Fibroblast of villous mesenchyme (primary cell): ENCODE data around the gene BST2. TPM values are rescaled to one million over a fixed set of nuclear protein-coding genes. Genes with fewer than 3 reads are reported as not detected.

ENCODE experiments used
- DNase-seq: peaks from one replicate; pipeline ENCODE4 v3.0.0-alpha.2; 2010; ENCODE audit warnings: low read depth
- H3K4me3 ChIP-seq: 2 replicates; pipeline ENCODE4 v1.5.1; 2011; ENCODE audit warnings: low read depth, mild to moderate bottlenecking, low read length
- total RNA-seq: library from RNA; depleted of rRNA; stranded (reverse); fragments of >200 nt; gene quantifications from 2 replicates; pipeline ENCODE4 v1.2.3, GENCODE V29; 2012
- TF ChIP-seq, protein P1 (sequence below): IDR thresholded peaks from 2 replicates; pipeline ENCODE4 v1.5.1; 2012; ENCODE audit warnings: low read depth, mild to moderate bottlenecking, low read length; ENCODE audit not compliant: insufficient read depth

Gene BST2, protein sequence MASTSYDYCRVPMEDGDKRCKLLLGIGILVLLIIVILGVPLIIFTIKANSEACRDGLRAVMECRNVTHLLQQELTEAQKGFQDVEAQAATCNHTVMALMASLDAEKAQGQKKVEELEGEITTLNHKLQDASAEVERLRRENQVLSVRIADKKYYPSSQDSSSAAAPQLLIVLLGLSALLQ
- 2.6 and 7.8 TPM in 2 replicates for total RNA-seq

DNA sequence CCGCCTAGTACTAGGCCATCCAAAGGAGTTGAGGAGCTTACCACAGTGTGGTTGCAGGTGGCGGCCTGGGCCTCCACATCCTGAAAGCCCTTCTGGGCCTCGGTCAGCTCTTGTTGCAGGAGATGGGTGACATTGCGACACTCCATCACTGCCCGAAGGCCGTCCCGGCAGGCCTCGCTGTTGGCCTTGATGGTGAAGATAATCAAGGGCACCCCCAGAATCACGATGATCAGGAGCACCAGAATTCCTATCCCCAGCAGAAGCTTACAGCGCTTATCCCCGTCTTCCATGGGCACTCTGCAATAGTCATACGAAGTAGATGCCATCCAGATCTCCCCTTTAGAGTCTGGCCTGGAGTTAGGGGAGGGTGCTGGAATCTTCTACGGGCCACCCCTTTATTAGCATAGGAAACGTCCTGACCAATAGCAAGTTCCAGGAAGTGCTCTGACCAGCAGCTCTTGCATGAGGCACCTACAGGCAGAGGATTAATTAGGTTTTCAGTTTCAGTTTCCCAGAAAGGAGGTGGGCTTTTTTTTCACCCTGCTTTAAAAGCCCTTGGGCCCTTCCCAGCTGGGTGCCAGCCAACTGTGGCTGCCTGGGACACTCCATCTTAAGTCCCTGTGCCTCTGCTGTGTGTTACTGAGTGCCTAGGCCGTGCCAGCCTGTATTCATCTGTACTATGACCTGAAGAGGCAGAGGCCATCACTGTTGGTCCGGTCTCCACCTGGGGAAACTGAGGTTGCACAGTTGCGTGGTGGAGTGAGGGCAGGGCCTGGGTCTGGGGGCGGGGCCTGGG, at the start of gene BST2:
BST2 (minus strand) TSS at position 381 of the 796 bp plus-strand sequence; CDS start at position 326, 55 bp downstream.
- TF ChIP-seq, protein P1, sequence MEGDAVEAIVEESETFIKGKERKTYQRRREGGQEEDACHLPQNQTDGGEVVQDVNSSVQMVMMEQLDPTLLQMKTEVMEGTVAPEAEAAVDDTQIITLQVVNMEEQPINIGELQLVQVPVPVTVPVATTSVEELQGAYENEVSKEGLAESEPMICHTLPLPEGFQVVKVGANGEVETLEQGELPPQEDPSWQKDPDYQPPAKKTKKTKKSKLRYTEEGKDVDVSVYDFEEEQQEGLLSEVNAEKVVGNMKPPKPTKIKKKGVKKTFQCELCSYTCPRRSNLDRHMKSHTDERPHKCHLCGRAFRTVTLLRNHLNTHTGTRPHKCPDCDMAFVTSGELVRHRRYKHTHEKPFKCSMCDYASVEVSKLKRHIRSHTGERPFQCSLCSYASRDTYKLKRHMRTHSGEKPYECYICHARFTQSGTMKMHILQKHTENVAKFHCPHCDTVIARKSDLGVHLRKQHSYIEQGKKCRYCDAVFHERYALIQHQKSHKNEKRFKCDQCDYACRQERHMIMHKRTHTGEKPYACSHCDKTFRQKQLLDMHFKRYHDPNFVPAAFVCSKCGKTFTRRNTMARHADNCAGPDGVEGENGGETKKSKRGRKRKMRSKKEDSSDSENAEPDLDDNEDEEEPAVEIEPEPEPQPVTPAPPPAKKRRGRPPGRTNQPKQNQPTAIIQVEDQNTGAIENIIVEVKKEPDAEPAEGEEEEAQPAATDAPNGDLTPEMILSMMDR: no peak
- H3K4me3 ChIP-seq: peak within 1 kb of the TSS; percentile 69
- DNase-seq: peak; percentile 96

- TF ChIP-seq, protein P1: no peak
- H3K4me3 ChIP-seq: no peak overlapping the region
- DNase-seq: no peak
These were observed 49.2 kb upstream of the BST2 start for GRCh38 chr19:17454576-17455071.

DNA sequence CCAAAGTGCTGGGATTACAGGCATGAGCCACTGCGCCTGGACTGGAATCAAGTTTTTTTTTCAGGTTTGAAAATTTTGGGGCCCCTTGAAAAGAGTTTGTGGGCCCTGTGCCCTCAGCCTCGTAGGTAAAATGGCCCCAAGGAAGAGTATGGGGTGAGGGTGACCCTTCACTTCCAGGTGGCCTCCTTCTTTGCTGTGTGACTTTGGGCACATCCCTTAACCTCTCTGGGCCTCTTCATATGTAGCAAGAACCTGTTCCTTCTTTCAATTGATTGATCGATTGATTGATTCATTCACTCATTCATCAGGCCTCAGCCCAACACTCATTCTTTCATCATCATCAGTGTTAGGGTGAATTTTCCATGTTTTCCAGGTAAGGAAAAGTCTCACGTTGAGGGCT, 46.4 kb upstream of the BST2 start:
- no peak for DNase-seq
- TF ChIP-seq, protein P1: no peak

GRCh38 chr19:17450264-17451075, 45.0 kb upstream of the BST2 start:
- no peak overlapping the region for H3K4me3 ChIP-seq
- TF ChIP-seq, protein P1: no peak
- DNase-seq: no peak

More for the DNA sequence above, 46.4 kb upstream of the BST2 start:
- H3K4me3 ChIP-seq: no peak overlapping the region

GRCh38 chr19:17448131-17448967, 42.9 kb upstream of the BST2 start, which contains the start of gene TMEM221:
Gene TMEM221, minus strand, starts transcription at chr19:17448668. Its CDS starts 206 bp downstream, at chr19:17448462.
- peak within 1 kb of the TSS; percentile 52 for H3K4me3 ChIP-seq
- TF ChIP-seq, protein P1: peak; percentile 57
- no peak for DNase-seq
